HG02943 (cell line): ENCODE results near the gene IQGAP2.

Source experiments
- ATAC-seq: cut with Tn5 transposase; IDR thresholded peaks from one replicate; pipeline ENCODE4 v1.9.1; 2021; ENCODE audit warnings: mild to moderate bottlenecking, low read depth, moderate library complexity; ENCODE audit not compliant: unreplicated experiment

The IQGAP2 gene

DNA sequence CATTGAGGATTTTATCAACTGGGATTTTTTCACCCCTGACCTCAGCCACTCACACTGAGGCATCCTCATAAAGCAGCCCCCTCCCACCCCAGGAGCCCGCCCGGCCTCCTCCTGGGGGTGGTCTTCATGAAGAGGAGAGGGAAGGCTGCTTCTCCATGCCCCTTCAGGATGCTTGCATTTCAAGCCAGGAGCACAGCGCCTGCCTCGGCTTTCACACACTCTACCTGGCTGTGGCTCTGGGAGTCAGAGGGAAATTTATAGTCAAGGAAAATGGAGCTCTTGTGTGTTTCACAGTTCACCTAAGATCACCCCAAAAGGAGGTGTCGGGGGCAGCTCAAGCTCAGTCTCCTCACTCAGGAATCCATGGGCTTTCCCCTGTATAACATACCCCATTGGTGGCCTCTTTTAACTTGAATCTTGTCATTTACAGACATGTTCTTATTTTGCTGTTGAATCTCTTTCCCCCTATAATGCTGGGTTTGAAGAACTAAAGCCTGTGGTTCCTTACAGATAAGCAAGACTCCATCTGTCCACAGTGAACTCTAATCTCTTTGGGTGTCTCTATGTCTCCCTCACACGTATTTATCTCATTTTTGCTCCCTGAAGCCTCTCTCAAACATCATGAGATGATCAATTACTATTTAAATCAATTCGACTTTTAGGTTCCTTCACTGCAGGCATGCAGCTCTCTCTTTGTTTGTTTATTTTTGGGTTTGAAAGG, 22.6 kb upstream of the IQGAP2 start:
- no peak for ATAC-seq

DNA sequence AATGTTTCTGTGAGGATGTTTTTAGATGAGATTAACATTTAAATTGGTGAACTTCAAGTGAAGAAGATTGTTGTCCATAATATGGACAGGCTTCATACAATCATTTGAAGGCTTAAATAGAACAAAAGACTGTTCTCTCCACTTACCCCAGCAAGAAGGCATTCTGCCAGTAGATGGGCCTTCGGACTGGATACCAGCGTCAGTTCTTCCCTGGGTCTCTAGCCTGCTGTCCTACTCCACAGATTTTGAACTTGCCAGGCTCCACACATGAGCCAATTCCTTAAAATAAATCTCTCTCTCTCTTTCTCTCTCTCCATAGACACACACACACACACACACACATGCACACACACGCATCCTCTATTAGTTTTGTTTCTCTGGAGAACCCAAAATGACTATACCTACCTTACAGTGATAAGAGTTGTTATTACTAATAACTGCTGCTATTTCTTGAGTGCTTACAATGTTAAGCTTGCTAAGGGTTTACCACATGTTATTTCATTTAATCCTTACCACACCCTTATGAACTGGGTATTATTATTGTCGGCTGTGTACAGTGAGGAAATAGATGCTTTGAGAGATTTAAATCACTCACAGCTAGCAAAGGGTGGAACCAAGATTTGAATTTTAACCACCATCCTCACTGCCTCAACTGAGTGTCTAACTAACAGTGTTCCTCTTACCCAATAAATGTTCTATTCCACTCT, 19.8 kb upstream of the IQGAP2 start:
- ATAC-seq: no peak

DNA sequence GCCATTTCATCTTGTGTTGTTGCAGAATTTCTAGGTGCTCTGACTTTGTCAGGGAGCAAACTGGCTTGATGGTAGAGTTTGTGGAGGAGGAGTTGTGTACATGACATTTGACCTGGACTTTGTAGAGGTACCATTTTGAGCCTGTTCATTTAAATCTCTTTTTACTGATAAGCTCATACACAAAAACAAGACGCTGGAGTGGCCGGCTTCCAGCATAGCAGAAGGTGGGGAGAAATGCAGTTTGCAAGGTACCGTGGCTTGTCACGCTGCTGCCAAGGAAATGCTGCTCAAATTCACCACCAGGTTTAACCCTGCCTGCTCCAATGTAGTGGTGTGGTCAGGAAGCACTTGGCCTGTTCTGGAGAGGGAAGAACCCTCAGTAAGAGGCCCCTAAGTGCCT, 18.9 kb upstream of the IQGAP2 start:
- no peak for ATAC-seq

DNA sequence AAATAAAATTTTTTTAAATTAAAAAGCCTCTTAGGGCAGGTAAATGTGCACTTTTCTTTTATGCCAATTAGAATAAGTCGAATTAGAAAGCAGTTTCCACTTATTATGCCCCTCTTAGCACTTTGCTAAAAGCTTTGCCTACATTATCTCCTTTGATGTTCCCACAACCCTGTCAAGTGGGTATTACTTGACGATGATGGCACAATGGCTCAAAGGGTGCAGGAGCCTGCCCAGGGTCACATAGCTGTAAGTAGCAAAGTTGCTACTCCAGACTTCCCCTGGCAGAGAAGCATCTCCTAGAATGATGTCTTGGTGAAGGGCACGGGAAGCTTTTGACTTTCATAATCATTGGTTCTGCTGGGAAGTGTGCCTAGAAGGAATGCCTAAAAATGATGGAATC, 18.4 kb upstream of the IQGAP2 start:
- ATAC-seq: no peak

DNA sequence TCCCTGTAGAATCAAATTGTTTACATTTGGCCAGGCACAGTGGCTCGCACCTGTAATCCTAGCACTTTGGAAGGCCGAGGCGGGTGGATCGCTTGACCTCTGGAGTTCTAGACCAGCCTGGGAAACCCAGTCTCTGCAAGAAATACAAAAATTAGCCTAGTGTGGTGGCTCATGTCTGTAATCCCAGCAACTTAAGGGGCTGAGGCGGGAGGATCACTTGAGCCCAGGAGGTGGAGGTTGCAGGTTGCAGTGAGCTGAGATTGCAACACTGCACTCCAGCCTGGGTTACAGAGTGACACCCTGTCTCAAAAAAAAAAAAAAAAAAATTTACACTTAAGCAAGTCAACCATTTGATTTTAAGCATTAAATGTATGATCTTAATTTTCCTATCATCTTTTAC, 17.5 kb upstream of the IQGAP2 start:
- ATAC-seq: no peak

DNA sequence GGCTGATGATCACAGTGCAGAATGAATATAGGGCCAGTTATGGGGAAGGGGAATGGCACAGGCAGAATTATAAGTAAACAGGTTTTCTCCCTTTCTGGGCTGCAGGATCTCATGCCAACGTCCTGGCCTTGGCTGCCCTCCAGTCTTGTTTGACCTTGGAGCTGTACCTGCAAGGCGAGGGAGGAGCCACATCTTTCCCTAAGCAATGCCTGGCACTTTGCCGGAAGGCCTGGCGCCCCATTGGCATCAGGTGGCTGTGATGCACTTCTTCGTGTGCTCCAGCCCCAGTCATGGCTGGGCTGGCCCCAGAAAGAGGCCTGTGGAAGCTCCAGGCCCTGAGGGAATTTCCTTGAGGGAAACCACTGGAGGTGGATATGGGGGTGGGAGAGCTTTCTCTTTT, 16.7 kb upstream of the IQGAP2 start:
- ATAC-seq: no peak

DNA sequence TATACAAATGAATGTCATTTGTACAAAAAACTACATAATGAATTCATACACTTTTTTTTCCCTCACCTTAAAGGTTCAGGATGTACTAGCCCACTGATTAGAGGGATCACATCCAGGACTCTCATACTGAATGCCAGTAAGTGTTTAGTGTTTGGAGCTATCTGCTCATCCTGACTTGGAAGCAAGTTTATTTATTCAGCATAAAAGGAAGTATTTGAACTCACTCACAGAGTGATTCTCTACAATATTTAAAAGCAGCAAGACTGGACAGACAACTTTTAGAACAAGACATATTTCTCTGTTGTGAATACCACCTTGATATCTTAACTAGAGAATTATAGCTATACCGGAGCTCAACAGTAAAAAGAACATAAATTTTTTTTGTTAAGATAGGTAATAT, 14.8 kb upstream of the IQGAP2 start:
- no peak for ATAC-seq

DNA sequence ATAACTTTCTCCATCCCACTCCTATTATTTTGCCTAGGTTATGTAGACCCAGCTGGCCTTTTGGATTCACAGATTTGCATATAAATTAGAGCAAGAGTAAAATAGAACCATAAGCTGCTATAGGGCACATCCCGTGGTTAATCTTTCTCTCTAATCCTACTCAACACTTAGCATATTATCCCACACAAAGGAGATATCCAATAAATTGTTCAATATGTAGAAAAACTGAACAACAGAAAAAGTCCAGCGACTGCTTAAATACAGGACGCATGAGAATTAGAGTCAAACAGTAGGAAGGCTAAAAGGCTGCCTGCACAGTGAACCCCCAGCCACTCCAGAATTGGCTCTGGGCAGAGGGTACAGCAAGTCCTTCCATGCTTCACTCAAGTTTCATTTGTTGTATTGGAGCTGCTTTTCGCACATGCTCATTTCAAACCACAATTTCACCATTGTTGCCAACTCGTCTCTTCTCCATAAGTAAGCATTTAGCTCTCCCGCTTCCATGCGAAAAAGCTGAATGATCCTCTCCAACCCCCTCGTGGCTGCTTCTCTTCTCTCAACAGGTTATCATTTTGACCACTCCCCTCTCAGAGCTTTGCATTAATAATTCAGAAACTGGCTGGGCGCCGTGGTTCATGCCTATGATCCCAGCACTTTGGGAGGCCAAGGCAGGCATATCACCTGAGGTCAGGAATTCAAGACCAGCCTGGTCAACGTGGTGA, 14.1 kb upstream of the IQGAP2 start:
- ATAC-seq: no peak

DNA sequence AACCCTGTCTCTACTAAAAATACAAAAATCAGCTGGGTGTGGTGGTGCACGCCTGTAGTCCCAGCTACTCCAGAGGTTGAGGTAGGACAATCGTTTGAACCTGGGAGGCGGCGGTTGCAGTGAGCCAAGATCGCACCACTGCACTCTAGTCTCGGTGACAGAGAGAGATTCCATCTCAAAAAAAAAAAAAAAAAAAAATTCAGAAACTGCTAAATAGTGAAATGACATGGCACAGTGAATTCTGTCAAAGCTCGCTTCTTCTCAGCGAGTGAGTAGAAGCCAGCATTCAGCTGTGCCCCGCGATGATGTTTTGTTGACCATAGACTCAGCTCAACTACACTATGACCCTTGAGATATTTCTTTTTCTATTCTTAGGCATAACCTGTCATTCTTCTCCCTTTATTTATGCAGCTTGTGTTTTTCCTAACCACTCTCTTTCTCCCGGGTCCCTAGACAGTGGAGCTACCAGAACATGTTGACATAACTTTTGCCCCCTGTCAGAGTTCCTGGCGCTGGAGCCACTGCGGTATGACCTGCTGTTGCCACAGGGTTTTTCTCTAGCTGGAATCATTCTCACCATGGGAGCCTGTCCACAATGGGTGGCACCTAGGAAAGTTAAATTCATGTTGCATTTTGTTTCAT, 13.5 kb upstream of the IQGAP2 start:
- no peak for ATAC-seq

DNA sequence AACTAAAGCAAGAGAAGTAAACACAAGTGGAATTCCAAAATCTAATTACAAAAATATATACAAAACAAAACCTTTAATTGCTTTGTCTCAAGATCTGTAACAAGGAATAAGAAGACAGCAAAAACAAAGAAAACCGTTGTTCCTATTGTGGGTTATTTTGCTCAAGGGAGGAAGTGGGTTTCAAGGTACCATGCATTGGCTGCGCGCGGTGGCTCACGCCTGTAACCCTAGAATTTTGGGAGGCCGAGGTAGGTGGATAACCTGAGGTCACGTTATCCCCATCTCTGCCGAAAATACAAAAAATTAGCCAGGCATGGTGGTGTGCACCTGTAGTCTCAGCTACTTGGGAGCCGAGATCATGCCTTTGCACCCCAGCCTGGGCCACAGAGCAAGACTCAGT, 12.1 kb upstream of the IQGAP2 start:
- no peak for ATAC-seq

DNA sequence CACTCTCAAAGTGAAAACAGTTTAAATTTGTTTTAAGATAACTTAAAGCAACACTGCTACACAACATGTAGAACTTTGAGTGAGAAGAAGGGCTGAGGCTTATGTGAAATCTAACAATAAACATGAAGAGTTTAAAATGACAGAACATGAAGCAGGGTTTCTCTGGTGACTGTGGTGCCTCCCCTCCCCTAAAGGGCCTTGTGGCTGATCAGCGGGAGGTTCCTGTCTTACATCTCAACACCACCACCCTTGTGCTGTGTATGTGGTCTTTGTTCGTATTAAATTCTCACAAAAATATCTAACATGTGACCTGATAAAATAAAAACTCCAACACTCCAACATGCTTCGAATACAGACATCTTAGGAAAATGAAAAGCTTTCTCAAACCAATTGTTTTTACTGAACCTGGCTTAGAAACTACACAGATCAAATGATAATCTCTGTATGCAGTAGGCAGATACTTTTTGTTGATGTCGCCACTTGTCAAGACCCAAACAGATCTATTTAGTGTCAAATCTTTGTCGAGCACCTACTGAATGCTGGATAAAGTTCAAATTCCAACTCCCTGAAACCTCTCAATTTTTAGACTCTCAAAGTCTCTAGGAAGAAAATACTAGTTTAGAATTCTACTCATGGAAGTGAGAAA, 9.9 kb upstream of the IQGAP2 start:
- no peak for ATAC-seq

DNA sequence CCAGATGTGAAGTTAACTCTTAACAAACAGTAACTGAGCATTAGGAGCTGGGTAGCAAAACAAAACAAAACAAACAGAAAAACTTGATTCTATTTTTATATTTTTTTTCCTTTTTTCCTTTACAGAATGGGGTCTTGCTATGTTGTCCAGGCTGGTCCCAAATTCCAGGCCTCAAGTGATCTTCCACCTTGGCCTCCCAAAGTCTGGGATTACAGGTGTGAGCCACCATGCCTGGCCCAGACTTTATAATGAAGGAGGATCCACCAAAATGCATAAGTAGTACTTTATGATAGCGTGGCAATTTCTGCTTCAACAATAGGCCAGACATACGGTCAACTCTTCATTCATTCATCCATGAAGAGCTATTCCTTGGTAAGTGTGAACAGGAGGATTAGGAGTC, 5.9 kb upstream of the IQGAP2 start:
- no peak for ATAC-seq

DNA sequence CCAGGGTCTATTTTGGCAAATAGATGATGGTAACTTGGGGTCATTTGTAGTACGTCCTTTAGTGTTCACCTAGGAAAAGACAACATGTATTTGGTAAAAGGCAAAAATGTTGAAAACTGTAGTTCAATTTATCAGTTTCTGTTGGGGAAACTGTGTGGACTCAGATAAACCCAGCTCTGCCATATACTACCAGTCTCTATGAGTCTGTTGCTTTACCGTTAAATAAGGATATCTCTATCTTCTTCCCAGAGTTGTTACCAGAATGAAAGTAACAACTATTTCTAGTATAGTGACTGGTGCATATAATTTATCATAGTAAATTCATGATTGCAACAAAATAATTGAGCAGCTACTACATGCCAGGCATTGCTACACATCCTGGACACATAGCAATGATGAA, 3.8 kb upstream of the IQGAP2 start:
- ATAC-seq: no peak

DNA sequence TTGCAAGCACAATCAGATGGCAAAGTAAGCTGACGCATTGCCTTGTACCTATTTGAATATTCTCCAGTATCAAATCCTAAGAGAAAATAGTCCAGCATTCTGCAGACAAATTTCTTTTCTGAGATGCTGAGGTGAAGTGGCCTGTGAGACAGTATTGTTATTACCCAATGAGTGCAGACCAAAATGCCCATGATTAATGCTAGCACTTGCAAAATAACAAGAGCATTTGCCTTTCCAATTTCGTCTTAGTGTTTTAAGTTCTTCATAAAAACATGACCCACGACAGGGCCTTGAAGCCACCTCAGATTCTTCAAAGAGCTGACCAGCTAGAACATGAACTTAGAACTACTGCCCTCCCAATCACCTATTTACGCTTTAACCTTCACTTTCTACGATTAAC, 2.6 kb upstream of the IQGAP2 start:
- no peak for ATAC-seq

DNA sequence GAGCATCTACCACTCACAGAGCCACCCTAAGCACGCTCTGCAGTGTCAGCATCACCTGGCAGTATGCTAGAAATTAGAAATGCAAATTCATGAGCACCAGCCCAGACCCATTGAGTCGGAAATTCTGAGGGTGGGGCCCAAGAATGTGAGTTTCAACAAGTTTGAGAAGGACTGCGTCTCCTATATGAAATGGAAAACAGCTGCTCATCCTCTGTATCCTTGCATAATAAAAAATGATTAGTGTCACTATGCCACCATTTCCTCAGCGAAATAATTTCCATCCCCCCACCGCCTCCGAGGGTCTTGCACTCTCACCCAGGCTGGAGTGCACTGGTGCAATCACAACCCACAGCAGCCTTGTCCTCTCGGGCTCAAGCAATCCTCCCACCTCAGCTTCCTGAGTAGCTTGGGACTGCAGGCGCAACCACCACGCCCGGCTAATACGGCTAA, 1.3 kb upstream of the IQGAP2 start:
- ATAC-seq: no peak

DNA sequence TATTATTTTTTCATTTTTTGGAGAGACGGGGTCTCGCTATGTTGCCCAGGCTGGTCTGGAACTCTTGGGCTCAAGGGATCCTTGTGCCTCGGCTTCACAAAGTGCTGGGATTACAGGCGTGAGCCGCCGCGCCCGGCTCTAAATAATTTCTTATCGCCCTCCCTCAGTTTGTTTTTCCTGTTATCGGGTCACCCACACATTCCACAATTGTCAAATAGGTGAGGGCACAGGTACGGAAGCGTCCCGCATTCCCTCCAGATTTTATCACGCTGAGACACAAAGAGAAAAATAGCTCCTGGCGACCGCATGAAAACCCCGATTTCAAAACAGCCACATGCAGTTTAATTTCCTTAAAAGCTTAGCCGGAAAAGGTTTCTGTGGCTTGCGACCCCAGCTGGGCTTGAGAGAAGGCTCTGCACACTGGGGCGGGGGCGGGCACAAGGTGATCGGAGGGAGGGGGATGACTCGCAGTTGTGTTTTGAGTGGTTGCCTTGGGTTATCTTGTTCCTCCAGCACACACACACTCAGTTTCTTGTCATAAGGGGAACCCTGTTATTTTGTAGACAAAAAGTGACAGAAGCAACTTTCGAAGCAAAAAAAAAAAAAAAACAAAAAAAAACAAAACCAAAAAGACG, 717 bp upstream of the IQGAP2 start:
- ATAC-seq: peak; percentile 42

DNA sequence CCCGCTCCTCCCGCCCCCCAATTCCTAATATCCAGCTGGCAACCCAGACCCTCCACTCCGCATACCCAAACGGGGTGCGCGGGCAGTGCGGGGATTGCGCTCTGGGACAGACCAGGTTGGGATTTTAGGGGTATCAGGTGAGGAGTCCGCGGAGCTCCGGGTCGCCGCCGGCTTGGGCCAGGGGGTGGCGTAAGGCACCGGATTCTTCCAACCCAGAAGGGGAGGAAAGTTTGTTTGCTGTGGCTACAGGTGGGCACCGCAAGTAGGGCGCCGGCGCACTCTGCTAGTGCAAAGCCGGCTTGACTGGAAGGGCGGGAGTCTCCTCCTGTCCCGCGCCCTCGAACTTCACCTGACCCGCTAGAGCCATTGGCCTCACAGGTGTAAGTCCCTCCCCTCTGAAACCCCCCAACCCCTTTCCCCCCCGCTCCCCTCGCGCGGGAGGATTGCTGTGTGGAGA, 709 bp downstream of the IQGAP2 start:
- ATAC-seq: peak; percentile 22

DNA sequence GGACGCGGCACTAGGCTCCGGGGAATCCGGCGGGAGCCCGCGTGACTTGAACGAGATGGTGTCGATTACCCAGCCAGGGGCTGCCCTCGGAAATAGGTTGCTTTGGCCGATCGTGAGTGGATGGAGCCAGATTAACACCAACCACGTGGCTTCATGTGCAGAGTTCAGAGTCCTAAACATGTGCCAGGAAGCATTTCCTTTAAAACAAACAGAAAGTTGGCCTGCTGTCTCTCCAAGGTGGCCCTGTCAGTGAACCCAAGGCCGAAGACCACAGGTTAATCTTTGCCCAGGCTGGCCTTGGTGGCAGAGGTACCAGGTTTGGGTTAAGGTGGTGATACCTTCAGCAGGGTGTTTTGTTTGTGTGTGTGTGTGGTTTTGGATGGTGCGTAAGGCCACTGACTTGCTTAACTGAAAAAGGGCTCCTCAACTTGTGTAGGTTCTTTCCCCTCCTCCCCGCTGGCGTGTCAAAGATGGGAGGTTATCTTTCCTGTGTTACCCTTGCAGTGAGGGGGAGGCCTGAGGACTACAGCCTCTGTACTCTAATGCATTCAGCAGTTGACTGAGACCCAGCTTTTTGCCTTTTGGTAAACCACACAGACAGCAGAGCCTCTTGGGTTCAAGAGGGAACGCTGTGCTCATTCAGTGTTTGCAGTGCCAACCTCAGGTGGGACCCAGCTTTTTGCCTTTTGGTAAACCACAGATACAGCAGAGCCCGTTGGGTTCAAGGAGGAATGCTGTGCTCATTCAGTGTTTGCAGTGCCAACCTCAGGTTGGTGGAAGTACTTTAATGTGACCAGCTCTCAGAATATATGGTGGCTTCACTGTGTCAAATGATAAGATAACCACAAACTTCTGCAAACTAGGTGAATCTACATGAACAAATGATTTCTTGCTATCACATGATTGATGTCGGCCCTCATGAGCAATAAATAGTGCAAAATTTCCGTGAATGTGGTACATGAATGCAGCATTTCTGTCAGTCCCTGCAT, 1.4 kb downstream of the IQGAP2 start:
- ATAC-seq: peak; percentile 33

DNA sequence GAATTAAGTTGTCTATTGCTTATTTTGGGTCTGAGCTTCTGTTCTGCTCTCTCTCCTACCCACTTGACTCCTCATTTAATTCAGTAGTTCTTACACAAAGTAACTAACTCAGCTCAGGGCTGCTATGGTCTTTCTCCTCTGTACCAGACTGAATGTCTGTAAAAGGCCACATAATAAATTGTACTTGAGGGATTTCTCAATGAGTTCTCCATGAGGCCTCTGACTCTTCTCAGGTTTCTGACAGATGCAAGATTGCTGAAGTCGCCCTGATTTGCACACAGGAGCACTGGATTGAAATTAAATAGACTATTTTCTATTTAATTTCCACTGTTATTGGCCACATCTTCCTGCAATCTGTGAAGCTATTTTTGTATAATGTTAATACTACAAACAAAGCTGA, 2.9 kb downstream of the IQGAP2 start:
- ATAC-seq: no peak
